Myocyte (in vitro differentiated cells): Measurements from ENCODE around the gene PAK5. TPM values are rescaled to one million over a fixed set of nuclear protein-coding genes. Genes with fewer than 3 reads are reported as not detected.

ENCODE experiments used
- DNase-seq: peaks from one replicate; pipeline ENCODE4 v3.0.0-alpha.2; 2012; ENCODE audit warnings: low read depth
- total RNA-seq: library from RNA; depleted of rRNA; stranded (reverse); fragments of >200 nt; gene quantifications from 2 replicates; pipeline ENCODE4 v1.2.3, GENCODE V29; 2014

The PAK5 gene
- total RNA-seq, 1 donor from 2014 or later: not detected

GRCh38 chr20:9532069-9532838 is 306.6 kb downstream of the PAK5 start:
- DNase-seq: peak; percentile 74

DNA sequence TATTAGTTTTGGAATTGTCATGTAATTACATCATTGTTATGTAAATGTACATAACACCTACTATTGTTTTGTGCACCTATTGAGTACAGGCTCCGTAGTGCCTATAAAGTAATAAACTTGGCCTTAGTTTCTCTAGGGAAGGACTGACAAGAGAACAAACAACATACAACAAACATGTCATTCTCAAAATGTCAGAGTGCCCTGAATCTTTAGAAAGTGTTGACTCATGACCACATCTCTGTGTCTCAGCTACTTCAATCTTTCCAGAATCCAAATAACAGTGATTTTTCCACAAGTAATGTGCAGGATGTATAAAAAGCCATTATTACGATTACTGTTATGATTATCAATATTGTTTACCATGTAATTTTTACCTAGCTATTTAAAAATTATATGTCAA is 307.3 kb downstream of the PAK5 start:
- DNase-seq: no peak

DNA sequence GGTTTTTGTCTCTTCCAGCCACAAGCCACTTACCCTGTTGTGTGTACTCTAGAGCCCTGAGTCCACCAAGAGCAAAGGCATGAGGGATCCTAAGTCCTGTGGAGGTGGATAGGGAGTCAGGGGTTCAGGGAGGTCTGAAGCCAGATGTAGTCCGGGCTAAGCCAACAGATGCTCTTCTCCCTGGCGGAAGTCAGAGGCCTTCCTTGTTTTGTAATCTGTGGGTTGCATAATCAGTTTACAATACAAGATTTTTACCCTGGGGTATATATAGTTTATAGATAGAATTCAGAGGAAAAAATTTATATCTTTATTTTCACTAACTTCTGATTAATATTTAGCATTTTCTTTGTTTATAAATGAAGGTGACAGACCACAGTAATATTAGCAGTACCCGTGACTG is 315.2 kb downstream of the PAK5 start:
- DNase-seq: no peak

GRCh38 chr20:9520086-9520485 is 318.8 kb downstream of the PAK5 start:
- no peak for DNase-seq

DNA sequence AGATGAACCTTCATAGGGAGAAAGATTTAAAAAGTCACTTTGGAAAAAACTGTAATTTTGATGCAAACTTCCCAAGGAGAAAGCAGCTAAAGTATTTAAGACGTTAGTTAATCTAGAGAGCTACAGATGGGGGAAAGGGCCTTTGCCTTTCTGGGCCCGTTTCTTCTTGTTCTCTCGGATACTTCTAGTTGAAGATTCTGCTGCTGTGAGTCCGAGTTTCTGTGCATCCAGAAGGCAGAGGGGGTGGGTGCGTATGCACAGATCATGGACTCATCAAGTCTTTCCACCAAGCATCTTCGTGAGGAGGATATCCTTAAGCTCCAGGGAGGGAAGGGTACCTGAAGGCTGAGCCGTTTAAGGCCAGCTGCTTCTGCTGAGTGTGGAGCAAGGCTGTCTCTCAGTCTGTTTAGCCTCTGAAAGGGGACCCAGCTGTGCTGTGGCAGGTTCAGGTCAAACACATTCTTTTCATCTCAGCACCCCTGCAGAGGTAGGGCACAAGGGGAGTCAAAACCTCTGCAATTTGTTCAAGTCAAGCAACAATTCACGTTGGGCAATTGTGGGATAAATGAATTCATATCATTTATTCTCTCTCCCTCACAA is 320.2 kb downstream of the PAK5 start:
- no peak for DNase-seq

GRCh38 chr20:9517297-9518162 is 321.3 kb downstream of the PAK5 start:
- no peak for DNase-seq

DNA sequence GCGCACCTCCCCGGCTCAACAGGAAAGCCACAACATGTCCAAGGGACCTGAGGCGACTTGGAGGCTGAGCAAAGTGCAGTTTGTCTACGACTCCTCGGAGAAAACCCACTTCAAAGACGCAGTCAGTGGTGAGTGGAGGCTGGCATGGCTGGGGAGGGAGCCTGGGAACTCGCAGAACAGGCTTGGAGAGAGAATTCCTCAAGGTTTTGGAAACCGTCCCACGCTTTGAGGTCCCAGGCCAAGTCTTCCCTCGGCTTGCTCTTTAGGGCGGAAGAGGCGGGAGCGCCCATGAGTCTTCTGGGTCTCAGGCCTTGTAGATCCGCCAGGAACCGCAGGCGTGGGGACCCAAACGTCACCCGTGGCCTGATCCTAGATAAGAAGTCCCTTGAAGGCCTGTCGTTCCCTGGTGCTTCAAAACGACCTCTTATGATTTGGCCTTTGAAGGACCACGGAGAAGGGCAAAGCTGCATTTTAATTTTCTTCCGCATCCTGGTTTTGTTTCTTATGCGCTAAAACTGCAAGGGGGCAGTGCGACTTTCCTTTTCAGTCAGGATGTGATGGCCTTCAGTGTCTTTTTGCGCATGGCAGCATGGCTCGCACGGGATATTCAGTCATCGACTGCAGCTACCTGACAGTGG is 322.5 kb downstream of the PAK5 start:
- DNase-seq: no peak

DNA sequence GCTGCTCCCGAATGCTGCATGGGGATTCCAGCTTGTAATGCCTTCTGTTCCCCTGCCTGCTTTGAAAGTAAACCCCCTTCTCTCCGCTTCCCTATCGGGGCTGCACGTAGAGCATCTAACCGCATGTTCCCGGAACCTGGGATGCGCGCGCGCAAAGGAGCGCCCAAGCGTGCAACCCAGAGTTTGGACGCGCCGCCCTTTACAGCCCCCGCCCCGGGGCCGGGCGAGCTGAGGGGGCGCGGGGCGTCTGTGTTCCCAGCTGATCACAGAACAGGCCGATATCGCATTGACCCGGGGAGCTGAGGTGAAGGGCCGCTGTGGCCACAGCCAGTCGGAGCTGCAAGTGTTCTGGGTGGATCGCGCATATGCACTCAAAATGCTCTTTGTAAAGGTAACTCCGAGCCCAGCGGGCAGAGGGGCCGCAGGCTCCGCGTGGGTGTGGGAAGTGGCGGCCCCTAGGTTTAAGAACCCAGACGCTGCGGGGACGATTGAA is 323.1 kb downstream of the PAK5 start:
- DNase-seq: no peak

DNA sequence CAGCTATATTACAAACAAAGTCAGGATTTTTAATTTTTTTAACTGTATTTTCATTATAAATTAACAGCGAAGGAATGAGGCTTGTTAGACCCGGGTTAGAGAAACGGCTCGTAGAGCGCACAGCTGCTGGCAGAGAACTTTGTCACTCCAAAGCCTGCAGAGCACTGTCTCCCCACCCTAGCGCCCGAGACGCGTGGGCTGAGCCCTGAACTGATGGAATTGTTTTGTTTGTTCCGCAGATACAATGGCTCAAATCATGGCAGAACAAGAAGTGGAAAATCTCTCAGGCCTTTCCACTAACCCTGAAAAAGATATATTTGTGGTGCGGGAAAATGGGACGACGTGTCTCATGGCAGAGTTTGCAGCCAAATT is 323.7 kb downstream of the PAK5 start:
- no peak for DNase-seq

DNA sequence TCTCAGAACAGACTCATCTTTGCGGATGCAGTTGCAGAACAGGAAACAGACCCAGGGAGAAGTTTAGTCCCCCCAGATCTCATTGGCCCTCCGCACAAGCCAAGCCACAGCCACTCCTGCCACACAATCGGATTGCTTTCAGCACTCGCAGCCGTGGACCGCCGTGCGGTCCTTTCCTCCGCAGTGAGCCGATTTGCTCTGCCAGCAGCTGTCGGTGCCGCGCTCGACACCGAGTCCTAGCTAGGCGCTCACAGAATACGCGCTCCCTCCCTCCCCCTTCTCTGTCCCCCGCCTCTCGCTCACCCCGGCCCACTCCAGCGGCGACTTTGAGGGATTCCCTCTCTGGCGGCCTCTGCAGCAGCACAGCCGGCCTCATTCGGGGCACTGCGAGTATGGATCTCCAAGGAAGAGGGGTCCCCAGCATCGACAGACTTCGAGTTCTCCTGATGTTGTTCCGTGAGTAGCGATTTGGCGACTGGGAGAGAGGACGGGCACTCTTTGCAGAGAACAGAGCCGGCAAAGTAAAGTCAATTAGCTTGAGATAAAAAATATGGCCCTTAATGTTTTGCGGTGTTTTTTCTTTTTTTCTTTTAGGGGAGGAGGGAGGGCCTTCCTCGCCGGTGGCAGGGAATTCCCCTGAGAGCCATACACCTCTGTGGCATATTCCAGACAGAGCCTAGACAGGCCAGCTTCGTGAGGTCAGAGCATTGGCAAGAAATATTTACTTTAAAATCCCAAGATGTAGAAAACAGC is 324.2 kb downstream of the PAK5 start, which contains the start of gene LAMP5:
Gene LAMP5, plus strand, starts transcription at position 130 of the 753 bp plus-strand sequence. Its CDS starts 263 bp downstream, at position 393.
- DNase-seq: peak; percentile 64

GRCh38 chr20:9514072-9514460 is 324.8 kb downstream of the PAK5 start:
- DNase-seq: no peak

GRCh38 chr20:9510911-9511310 is 328.0 kb downstream of the PAK5 start:
- no peak for DNase-seq

- no peak for DNase-seq
Measured at GRCh38 chr20:9509246-9509645, 329.6 kb downstream of the PAK5 start.

DNA sequence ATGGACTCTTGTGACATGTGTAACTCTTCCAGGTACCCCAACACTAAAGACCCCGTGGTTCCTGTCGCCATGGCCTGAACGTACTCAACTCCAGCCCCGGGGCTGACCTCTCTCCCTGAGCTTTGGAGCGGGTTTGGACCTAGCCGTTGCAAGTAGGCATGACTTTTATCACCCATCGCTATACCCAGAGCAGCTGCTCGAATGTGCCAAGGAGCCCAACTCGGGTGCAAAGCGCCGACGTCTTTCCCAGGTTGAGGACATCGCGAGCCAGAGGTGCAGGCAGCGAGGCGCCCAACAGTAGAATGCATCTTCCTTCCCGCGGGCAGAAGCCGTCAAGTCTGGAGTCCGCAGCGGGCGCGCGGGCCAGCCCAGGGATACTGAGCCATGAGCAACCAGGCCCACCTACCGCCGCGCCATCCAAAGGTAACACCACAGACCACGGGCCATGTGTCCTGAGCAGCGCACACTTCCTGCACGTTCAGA is 330.1 kb downstream of the PAK5 start:
- no peak for DNase-seq

DNA sequence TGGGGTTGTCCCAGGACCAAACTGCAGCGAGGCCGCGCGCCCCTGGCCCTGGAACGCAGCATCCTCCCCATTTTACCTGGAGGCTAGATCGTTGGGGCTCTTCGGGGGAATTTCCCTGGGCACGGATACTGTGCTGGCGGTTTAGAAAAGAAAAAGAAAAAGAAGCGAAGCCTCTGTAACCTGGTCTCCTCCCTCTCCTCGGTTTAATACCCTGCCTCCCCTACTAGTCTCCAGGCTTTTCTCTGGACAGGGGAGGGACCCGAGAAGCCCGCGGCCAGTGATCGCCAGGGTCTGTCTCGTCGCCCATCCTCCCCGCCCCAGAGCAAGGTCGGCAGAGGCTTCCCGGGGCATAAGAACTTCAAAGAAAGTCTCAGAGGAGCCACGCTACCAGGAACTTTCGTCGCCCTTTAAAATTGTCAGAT is 330.6 kb downstream of the PAK5 start:
- no peak for DNase-seq

DNA sequence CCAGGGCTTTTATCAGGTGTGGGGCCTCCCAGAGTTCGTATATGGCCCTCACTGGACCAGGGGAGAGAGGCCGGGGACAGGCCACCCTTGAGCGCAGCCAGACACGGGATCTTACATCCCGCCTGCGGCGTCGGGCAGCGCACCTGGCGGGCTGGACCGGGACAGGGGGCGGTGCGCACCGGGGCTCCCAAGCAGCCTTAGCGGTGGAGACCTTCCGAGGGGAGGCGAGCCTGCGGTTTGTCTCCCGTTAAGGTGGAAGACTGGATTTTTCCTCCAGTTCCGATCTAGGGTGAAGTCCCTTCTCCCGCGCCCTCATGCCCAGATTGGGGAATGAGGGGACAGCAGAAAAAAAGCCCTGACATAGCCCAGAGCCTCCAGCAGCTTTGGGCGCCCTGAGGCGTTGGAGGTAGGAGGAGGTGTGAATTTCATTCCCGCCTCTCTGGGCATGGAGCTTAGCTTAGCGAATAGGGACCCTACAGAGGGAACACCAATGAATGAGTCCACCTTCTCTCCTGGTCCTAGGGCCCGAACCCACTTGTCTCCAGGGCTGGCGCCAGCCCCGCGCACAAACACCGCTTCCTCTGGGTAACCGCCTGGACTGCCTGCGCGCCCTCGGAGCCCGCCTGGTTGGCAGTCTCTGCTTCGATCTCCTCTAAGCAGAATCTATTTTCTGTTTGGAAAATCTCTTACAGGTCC is 331.2 kb downstream of the PAK5 start:
- DNase-seq: no peak

GRCh38 chr20:9506964-9507369 is 331.9 kb downstream of the PAK5 start:
- no peak for DNase-seq

GRCh38 chr20:9506280-9506821 is 332.5 kb downstream of the PAK5 start:
- DNase-seq: no peak

DNA sequence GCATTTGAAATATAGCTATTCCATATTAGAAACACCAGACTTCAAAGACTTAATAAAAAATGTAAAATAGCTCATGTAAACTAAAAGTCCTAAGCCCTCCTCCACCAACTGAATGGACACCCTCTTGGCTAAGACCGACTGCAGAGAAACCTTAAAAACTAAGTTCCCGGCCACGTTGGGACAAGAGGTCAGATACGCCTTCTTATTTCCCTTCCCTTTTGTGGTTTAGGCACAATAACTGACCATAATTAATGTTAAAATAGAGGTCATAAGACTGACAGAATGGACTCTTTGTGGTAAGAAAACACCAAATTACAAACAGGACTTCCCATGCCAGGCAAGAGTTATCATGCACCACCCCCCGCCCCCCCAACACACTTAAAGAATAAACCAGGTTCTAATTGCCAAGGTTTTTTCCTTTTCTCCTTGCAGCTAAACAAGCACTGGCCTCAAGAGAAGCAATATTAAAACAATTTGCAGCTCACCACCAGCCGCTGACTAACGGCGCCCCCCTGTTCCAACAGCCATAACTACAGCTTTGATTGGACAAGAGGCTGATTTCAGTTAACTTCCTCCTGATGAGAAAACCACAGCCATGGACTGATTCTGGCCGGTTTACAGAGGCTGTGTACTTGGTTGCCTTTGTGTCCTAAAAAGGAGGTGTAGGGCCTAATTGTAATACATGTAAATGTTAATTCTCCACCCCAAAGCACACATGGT is 335.2 kb downstream of the PAK5 start:
- DNase-seq: peak; percentile 65
